Stimulated activated CD4-positive, alpha-beta T cell treated with anti-CD3 and anti-CD28 coated beads, Interleukin-12 subunit alpha, Interleukin-12 subunit beta, amount 100 ng/mL, for 48 hours (primary cell): ENCODE results near the gene SLC36A1.

Source experiments
- DNase-seq, 3 donors: peaks; one replicate each; pipeline ENCODE4 v3.0.0-alpha.2; 2020; ENCODE audit warnings: low read depth in 2 of 3, low spot score in 1 of 3

SLC36A1 gene

DNA sequence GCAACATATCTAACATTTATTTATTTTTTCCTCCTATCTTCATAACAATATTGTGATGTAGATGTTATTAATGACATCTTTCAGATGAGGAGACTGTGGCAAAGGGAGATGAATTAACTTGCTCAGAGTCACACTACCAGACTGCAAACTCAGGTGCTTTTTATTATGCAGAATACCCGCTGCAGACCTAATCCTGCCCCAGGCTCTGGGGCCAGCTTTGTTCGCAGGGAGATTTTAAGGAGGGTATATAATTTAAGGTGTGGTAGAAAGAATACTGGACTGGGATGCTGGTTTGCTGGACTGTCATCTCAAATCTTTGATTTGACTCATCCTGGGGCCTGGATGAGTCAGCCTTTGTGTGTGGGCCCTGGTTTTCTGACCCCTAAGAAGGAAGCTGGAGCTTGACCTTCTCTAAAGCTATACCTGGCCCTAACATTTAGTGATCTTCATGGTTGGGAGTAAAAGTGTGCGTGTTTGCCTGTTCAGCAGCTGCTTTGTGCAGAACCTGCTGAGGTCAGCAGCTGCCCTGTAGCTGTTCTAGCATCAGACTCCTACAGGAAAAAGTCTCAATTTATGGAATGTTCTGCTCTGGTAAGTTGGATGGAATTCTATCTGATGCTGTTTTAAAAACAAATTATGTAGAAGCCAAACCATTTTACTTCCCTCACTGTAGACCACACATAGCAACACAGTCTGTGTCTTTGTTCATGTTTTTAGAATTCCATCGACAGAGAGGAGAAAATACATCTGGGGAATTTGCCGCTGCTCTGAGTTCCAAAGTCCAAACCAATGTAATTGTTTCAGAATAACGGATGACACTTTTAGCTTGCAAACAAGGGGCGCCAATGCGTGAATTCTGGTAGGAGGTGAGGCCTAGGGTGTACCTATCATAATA lies 4.5 kb downstream of the SLC36A1 start:
- DNase-seq, result no peak

GRCh38 chr5:151454166-151454565 lies 6.8 kb downstream of the SLC36A1 start:
- no peak for DNase-seq

GRCh38 chr5:151454889-151455288 lies 7.5 kb downstream of the SLC36A1 start:
- no peak for DNase-seq

- DNase-seq, result no peak
Measured at GRCh38 chr5:151456321-151456940, 9.0 kb downstream of the SLC36A1 start.

- DNase-seq, result no peak
Measured at GRCh38 chr5:151458314-151458713, 10.9 kb downstream of the SLC36A1 start.

- DNase-seq, result no peak
Measured at GRCh38 chr5:151459680-151460324, 12.4 kb downstream of the SLC36A1 start.

GRCh38 chr5:151461312-151461711 lies 13.9 kb downstream of the SLC36A1 start:
- no peak for DNase-seq

DNA sequence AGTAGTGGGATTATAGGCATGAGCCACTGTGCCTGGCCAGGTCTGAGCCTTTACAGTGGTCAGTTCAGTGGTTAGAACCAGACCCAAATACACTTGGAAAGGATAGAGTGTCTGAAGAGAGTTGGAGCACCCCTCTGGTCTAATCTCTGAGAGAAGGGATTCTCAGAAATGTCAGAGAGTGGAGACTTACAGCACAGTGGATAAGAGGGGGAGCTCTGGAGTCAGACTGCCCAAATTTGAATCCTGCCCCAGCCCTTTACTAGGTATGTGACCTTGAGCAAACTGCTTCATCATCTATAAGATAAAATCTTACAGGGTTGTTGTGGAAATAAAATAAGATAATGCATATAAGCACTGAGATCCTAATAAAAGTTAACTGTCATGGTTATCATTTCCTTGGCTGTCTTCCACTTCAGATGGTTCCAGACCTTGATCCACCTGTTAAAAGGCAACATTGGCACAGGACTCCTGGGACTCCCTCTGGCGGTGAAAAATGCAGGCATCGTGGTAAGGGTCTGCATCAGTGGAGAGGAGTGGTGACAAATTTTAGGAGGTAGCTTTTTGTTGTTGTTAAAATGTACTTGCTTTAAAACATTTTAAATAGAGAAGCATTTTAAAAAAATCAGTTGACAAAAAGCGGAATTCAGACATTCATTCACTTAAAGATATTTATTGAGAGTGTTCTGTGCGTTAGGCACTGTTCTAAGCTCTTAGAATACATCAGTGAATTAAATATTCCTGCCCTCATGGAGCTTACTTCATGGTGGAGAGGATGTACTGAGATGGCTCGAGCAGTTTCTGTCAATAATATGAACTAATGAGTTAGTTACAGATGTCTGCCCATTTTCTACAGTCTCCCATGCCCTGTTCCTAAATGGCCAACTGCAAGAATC lies 16.0 kb downstream of the SLC36A1 start:
- no peak for DNase-seq

- DNase-seq, result no peak
Measured at GRCh38 chr5:151464101-151464500, 16.7 kb downstream of the SLC36A1 start.

DNA sequence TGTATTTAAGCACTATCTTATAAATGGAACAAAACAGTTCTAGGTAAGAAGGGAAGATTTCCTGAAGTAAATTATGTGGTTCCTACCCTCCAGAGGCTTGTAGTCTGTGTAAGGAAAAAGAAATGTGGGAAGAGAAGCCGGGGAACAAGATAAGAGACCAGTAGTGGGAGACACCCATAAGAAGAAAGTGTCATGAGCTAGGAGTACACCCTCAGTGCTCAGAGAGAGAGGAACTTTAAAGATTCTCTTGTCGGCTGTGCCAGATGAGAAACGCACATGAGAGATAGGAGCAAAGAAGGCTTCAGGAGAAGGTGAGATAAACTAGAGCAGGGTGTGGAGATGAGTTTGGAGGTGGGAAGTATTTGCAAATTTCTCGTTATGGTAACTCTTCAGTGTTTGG lies 18.1 kb downstream of the SLC36A1 start:
- no peak for DNase-seq

DNA sequence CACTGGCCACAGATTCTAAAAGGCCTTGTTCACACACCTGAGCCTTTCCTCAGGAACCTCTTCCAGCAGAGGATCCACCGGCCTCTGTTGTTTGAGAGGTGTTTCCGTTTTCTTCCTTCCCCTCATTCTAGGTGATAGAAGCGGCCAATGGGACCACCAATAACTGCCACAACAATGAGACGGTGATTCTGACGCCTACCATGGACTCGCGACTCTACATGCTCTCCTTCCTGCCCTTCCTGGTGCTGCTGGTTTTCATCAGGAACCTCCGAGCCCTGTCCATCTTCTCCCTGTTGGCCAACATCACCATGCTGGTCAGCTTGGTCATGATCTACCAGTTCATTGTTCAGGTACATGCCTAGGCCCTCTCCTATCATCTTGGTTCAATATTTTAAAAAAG lies 20.2 kb downstream of the SLC36A1 start:
- no peak for DNase-seq

DNA sequence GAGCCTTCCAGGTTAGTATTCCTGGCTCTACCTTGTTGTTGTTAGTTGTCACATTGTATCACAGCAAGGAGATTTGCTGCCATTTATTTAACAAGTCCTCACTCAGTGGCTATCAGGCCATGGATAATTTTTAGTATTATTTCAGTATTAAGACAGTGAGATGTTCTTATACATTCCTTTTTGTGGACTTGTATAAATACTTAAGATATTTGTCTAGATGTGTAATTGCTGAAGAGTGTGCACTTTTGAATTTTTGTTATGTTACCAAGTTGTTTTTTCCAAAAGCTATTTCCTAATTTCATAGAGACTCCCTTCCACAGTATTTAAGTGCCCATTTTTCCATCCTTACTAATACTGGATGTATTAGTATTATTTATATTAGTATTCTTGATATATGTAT lies 22.0 kb downstream of the SLC36A1 start:
- DNase-seq, result no peak

DNA sequence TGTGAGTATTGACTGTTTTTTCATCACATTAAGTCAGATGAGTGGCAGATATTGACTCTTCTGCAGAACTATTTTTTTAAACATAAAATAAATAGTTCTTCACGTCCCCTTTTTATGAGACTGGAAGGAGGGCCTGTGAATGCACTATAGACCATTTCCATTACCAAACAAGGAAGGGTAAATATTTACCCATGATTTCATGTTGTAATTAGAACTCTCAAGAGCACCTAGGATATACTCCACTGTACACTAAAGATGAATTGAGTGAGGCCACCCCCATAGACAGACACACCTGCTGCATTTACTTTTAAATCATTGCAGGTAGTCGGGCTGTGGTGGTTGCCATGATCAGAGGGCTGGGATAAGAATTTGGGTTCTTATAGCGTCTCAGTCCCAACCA lies 22.6 kb downstream of the SLC36A1 start:
- no peak for DNase-seq

DNA sequence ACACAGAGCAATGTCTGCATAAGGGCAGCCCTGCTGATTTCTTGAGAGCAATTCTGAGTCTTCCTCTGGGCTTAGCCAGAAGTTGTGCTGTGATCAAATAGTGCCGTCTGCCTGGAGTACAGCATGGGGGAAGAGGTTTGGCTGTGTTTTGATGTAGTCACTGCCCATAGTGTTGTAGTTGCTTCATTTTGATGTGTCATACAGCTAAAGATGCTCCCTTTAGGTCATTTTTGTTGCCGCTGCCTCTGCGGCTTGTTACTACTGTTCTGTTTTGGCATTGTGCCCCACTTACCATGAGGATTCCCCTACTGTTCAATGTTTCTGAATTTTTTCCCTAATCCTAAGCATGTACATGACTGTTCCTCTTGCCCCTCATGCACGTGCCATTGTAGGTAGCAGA lies 23.0 kb downstream of the SLC36A1 start:
- DNase-seq, result no peak

GRCh38 chr5:151471276-151471675 lies 23.9 kb downstream of the SLC36A1 start:
- DNase-seq, result no peak

GRCh38 chr5:151474799-151475198 lies 27.4 kb downstream of the SLC36A1 start:
- no peak for DNase-seq

DNA sequence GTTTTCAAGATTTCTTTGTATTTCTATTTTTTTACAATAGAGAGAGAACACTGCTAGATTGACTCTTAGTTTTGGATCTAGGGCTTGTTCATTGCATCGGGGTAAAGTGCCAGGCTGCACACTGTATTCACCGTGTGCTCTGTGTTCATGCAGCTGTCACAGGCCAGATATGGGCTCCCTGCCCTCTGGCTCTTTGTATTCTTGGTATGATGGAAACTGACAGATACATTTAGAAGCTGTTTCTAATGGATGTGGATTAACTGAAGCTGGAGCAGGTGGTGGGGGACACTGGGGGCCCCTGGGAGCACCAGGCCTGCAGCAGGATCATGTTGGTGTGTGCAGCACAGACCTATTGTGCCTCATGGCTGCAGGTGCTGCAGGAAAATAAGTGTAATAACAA lies 28.0 kb downstream of the SLC36A1 start:
- no peak for DNase-seq

DNA sequence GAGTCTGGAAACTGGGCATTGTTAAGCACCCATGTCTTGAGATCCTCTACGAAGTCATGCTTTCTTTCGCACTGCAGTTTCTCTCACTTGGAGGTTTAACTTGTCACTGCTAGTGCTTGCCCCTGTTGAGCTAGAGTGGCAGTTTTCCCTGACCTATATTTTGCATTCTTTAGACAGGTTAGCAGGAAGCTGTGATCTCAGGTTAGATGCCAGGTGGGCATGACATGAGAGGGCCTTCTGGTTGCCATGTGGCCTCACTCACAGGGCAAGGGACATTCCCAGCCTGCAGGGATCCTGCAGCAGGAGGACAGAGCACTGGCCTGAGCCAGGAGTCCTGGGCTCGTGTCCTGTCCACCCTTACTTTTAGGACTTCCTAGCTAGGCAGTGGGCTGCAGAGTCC lies 28.6 kb downstream of the SLC36A1 start:
- DNase-seq, result no peak

DNA sequence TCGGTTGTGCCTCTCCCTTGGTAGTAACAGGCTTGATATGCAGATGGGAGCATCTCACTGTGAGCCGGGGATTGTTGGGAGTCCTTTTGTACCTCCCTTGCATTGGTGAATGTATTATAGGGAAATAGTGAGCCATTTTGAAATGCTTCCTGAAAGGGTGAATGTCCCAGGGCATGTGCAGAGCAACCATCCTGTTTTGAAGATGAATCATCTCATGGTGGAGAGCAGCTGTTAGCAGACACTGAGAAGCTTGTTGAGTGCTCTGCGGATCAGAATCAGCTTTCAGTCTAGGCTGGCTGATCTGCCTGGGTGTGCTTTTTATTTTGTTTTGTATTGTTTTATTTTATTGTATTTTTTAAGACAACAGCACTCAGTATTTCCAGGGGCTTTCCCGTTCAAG lies 29.7 kb downstream of the SLC36A1 start:
- DNase-seq, result no peak

DNA sequence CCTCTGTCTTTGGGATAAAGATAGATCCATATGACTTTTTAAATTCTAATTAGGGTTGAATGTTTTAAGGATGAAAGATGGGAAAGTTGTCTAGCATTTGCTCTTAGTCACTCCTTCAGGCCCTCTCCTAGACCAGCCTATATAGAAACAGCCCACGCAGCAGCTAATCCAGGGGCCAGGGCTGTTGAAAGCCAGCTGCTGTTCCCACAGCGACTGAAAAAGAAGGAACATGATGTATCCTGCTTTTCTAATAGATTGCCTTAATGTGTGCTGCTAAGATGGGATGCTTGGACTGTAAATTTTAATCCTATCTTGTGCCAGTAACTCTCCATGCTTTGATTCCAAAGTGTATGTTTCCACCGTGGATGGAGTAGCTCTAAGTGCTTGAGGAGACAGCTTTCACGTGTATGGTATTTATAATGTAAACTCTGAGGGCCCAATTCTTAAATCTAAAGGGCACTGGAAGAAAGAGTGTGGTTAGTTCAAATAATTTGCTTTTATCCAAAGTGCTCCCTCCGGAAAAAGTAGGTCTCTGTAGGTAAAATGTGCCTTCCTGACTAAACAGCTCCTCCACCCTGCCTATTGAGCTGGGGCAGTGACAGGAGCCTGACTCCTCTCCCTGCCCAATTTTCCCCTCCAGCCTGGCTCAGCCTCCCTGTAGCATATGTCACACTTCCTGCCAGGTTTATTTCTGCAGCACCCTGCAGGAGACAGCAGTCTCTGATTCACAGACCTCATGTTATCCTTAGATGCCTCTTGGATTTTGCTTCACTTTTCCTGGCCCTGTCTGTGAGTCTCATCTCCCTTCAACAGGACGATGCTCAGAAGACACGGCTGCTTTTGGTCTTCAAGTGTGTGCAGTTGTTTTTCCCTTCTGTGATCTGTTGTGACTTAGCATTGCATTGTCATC lies 33.2 kb downstream of the SLC36A1 start:
- DNase-seq, result no peak
